ENCODE results near the gene TBATA. TPM values are rescaled to one million over a fixed set of nuclear protein-coding genes. Genes with fewer than 3 reads are reported as not detected.

The TBATA gene
- total RNA-seq, result not detected

GRCh38 chr10:70785190-70785589, at the start of gene TBATA:
Gene TBATA, minus strand, starts transcription at chr10:70785377. Its CDS starts 1,998 bp downstream, at chr10:70783379.
- TF ChIP-seq CTCF (IDR thresholded peaks at IDR 0.05), result no peak
- no peak for TF ChIP-seq EP300 (IDR thresholded peaks at IDR 0.05)
- TF ChIP-seq POLR2A (IDR thresholded peaks at IDR 0.05), result no peak
- 76 to 91% methylated on average over 4 of the region's 4 CpGs for WGBS, 2 donors
- H3K36me3 ChIP-seq, result no peaks in the 10 kb centered on the region

GRCh38 chr10:70834441-70835151, 49.4 kb upstream of the TBATA start:
- Histone ChIP-seq H3K27me3 (no peaks in the 10 kb centered on the region), H3K4me1 (peaks cover 0 to 31% (median 8%) of the 10 kb centered on the region in 4 donors), H3K36me3 (peaks cover 0 to 23% (median 0%) of the 10 kb centered on the region in 3 donors), H3K9me3 (peaks cover 0 to 9% (median 0%) of the 10 kb centered on the region in 4 donors), H3K27ac (no peak overlapping the region), H3K4me3 (no peak overlapping the region)
- TF ChIP-seq CTCF (IDR thresholded peaks at IDR 0.05) (no peak), EP300 (IDR thresholded peaks at IDR 0.05) (no peak)
- no peak for DNase-seq (ENCODE audit: low spot score in 2 of 2)
- WGBS, 2 donors, result 81 to 96% methylated on average over 7 of the region's 7 CpGs

More at GRCh38 chr10:70785190-70785589, at the start of gene TBATA:
- peaks cover 0 to 2% (median 0%) of the 10 kb centered on the region in 4 donors for H3K4me1 ChIP-seq
- no peak within 1 kb of the TSS for H3K27ac ChIP-seq
- H3K27me3 ChIP-seq, result no peaks in the 10 kb centered on the region
- DNase-seq (ENCODE audit: low spot score in 2 of 2), result no peak
- peaks cover 0 to 4% (median 0%) of the 10 kb centered on the region in 4 donors for H3K9me3 ChIP-seq
- no peak within 1 kb of the TSS for H3K4me3 ChIP-seq

GRCh38 chr10:70834021-70834420, 48.8 kb upstream of the TBATA start:
- no peak for DNase-seq (ENCODE audit: low spot score in 2 of 2)
- Histone ChIP-seq H3K4me1 (peaks cover 0 to 31% (median 8%) of the 10 kb centered on the region in 4 donors), H3K27me3 (no peaks in the 10 kb centered on the region), H3K27ac (no peak overlapping the region), H3K36me3 (peaks cover 0 to 23% (median 0%) of the 10 kb centered on the region in 3 donors), H3K9me3 (peaks cover 0 to 9% (median 0%) of the 10 kb centered on the region in 4 donors), H3K4me3 (no peak overlapping the region)
- TF ChIP-seq CTCF (IDR thresholded peaks at IDR 0.05), result no peak
- TF ChIP-seq POLR2A (IDR thresholded peaks at IDR 0.05), result no peak
- no peak for TF ChIP-seq EP300 (IDR thresholded peaks at IDR 0.05)
- 71 to 74% methylated on average over 5 of the region's 5 CpGs for WGBS, 2 donors

- 70 to 81% methylated on average over 2 of the region's 2 CpGs for WGBS, 2 donors
- H3K27ac ChIP-seq, result peak overlapping the region in 1 of 4 donors; percentile 25
These were observed 48.4 kb upstream of the TBATA start for GRCh38 chr10:70833601-70834000.

More at GRCh38 chr10:70833601-70834000, 48.4 kb upstream of the TBATA start:
- Histone ChIP-seq H3K4me3 (no peak overlapping the region), H3K9me3 (peaks cover 0 to 9% (median 0%) of the 10 kb centered on the region in 4 donors), H3K27me3 (no peaks in the 10 kb centered on the region), H3K4me1 (peaks cover 0 to 32% (median 8%) of the 10 kb centered on the region in 4 donors), H3K36me3 (peaks cover 0 to 23% (median 0%) of the 10 kb centered on the region in 3 donors)
- DNase-seq (ENCODE audit: low spot score in 2 of 2), result no peak
- TF ChIP-seq POLR2A (IDR thresholded peaks at IDR 0.05), result no peak
- TF ChIP-seq EP300 (IDR thresholded peaks at IDR 0.05), result no peak
- no peak for TF ChIP-seq CTCF (IDR thresholded peaks at IDR 0.05)
